ENCODE data around the gene AP4M1.

AP4M1 gene

DNA sequence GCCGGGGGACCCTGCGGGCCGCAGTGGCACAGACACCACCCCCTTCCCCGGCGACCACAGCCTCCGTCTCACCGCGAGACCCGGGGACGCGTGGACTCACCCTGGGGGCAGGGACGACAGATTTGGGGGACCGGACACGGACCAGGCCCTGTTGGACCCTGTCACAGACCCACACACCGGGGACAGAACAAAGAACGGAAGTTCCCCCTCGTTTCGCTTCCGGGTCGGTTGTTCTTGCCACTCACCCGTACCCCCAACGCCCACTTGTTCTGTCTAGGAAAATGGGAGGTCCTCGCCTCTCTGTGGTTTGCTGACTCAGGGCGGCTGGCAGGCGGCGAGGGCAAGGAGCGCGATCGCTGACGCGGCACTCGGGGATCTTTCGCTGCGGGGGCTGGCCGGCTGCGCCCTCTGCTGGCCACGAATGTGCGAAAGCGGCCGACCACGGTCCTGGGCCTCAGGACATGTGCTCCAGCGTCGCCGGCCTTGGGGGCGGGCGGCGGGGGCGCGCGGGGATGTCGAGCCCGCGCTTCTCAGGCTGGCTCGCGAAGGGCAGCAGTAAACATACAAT lies 19.8 kb upstream of the AP4M1 start, which contains the start of gene ZNF3 (continued):
- TF ChIP-seq ZFP41 (tag by site-specific recombination; IDR thresholded peaks at IDR 0.05; ENCODE audit: borderline replicate concordance), result no peak
- TF ChIP-seq ZNF132 (tag by site-specific recombination; IDR thresholded peaks at IDR 0.05; ENCODE audit: borderline replicate concordance), result no peak
- no peak for TF ChIP-seq SETDB1 (IDR thresholded peaks at IDR 0.05; ENCODE audit: insufficient read length, low read length)
- TF ChIP-seq KLF9 (tag by site-specific recombination; IDR thresholded peaks at IDR 0.05; ENCODE audit: low read depth), result peak; percentile 83
- TF ChIP-seq, protein P1, sequence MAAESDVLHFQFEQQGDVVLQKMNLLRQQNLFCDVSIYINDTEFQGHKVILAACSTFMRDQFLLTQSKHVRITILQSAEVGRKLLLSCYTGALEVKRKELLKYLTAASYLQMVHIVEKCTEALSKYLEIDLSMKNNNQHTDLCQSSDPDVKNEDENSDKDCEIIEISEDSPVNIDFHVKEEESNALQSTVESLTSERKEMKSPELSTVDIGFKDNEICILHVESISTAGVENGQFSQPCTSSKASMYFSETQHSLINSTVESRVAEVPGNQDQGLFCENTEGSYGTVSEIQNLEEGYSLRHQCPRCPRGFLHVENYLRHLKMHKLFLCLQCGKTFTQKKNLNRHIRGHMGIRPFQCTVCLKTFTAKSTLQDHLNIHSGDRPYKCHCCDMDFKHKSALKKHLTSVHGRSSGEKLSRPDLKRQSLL (tag by site-specific recombination; IDR thresholded peaks at IDR 0.05), result peak; percentile 84
- no peak for TF ChIP-seq ZNF404 (tag by site-specific recombination; IDR thresholded peaks at IDR 0.05)
- TF ChIP-seq ZBTB20 (tag by site-specific recombination; IDR thresholded peaks at IDR 0.05), result peak; percentile 29; the same call in 1 of the 2 replicates
- TF ChIP-seq, protein P2, sequence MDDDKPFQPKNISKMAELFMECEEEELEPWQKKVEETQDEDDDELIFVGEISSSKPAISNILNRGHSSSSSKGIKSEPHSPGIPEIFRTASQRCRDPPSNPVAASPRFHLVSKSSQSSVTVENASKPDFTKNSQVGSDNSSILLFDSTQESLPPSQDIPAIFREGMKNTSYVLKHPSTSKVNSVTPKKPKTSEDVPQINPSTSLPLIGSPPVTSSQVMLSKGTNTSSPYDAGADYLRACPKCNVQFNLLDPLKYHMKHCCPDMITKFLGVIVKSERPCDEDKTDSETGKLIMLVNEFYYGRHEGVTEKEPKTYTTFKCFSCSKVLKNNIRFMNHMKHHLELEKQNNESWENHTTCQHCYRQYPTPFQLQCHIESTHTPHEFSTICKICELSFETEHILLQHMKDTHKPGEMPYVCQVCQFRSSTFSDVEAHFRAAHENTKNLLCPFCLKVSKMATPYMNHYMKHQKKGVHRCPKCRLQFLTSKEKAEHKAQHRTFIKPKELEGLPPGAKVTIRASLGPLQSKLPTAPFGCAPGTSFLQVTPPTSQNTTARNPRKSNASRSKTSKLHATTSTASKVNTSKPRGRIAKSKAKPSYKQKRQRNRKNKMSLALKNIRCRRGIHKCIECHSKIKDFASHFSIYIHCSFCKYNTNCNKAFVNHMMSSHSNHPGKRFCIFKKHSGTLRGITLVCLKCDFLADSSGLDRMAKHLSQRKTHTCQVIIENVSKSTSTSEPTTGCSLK (tag by site-specific recombination; IDR thresholded peaks at IDR 0.05), result no peak
- no peak for TF ChIP-seq ZNF530 (tag by site-specific recombination; IDR thresholded peaks at IDR 0.05; ENCODE audit: low read depth)
- TF ChIP-seq, protein P3, sequence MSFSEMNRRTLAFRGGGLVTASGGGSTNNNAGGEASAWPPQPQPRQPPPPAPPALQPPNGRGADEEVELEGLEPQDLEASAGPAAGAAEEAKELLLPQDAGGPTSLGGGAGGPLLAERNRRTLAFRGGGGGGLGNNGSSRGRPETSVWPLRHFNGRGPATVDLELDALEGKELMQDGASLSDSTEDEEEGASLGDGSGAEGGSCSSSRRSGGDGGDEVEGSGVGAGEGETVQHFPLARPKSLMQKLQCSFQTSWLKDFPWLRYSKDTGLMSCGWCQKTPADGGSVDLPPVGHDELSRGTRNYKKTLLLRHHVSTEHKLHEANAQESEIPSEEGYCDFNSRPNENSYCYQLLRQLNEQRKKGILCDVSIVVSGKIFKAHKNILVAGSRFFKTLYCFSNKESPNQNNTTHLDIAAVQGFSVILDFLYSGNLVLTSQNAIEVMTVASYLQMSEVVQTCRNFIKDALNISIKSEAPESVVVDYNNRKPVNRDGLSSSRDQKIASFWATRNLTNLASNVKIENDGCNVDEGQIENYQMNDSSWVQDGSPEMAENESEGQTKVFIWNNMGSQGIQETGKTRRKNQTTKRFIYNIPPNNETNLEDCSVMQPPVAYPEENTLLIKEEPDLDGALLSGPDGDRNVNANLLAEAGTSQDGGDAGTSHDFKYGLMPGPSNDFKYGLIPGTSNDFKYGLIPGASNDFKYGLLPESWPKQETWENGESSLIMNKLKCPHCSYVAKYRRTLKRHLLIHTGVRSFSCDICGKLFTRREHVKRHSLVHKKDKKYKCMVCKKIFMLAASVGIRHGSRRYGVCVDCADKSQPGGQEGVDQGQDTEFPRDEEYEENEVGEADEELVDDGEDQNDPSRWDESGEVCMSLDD (tag by site-specific recombination; IDR thresholded peaks at IDR 0.05), result peak; percentile 99
- TF ChIP-seq ZNF211 (tag by site-specific recombination; IDR thresholded peaks at IDR 0.05; ENCODE audit: low read depth), result no peak
- TF ChIP-seq, protein P4, sequence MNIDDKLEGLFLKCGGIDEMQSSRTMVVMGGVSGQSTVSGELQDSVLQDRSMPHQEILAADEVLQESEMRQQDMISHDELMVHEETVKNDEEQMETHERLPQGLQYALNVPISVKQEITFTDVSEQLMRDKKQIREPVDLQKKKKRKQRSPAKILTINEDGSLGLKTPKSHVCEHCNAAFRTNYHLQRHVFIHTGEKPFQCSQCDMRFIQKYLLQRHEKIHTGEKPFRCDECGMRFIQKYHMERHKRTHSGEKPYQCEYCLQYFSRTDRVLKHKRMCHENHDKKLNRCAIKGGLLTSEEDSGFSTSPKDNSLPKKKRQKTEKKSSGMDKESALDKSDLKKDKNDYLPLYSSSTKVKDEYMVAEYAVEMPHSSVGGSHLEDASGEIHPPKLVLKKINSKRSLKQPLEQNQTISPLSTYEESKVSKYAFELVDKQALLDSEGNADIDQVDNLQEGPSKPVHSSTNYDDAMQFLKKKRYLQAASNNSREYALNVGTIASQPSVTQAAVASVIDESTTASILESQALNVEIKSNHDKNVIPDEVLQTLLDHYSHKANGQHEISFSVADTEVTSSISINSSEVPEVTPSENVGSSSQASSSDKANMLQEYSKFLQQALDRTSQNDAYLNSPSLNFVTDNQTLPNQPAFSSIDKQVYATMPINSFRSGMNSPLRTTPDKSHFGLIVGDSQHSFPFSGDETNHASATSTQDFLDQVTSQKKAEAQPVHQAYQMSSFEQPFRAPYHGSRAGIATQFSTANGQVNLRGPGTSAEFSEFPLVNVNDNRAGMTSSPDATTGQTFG (tag by site-specific recombination; IDR thresholded peaks at IDR 0.05; ENCODE audit: borderline replicate concordance), result no peak
- peak; percentile 83 for TF ChIP-seq GLIS1 (tag by site-specific recombination; IDR thresholded peaks at IDR 0.05)
- TF ChIP-seq KLF7 (tag by site-specific recombination; IDR thresholded peaks at IDR 0.05; ENCODE audit: borderline replicate concordance), result no peak
- TF ChIP-seq, protein P5, sequence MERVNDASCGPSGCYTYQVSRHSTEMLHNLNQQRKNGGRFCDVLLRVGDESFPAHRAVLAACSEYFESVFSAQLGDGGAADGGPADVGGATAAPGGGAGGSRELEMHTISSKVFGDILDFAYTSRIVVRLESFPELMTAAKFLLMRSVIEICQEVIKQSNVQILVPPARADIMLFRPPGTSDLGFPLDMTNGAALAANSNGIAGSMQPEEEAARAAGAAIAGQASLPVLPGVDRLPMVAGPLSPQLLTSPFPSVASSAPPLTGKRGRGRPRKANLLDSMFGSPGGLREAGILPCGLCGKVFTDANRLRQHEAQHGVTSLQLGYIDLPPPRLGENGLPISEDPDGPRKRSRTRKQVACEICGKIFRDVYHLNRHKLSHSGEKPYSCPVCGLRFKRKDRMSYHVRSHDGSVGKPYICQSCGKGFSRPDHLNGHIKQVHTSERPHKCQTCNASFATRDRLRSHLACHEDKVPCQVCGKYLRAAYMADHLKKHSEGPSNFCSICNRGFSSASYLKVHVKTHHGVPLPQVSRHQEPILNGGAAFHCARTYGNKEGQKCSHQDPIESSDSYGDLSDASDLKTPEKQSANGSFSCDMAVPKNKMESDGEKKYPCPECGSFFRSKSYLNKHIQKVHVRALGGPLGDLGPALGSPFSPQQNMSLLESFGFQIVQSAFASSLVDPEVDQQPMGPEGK (tag by site-specific recombination; IDR thresholded peaks at IDR 0.05), result peak; percentile 95
- peak; percentile 96 for TF ChIP-seq ZNF501 (tag by site-specific recombination; IDR thresholded peaks at IDR 0.05)
- peak; percentile 71 for TF ChIP-seq ZNF394 (tag by site-specific recombination; IDR thresholded peaks at IDR 0.05; ENCODE audit: borderline replicate concordance)
- TF ChIP-seq ZNF561 (tag by site-specific recombination; IDR thresholded peaks at IDR 0.05; ENCODE audit: borderline replicate concordance), result peak; percentile 81; the same call in 1 of the 2 replicates
- no peak for TF ChIP-seq ZNF202 (tag by site-specific recombination; IDR thresholded peaks at IDR 0.05; ENCODE audit: borderline replicate concordance)
- TF ChIP-seq ZNF10 (tag by site-specific recombination; IDR thresholded peaks at IDR 0.05), result peak; percentile 67
- TF ChIP-seq ZNF223 (tag by site-specific recombination; IDR thresholded peaks at IDR 0.05), result no peak
- no peak for TF ChIP-seq ZNF791 (tag by site-specific recombination; IDR thresholded peaks at IDR 0.05)
- peak; percentile 85; the same call in 1 of the 2 replicates for TF ChIP-seq ZNF391 (tag by site-specific recombination; IDR thresholded peaks at IDR 0.05; ENCODE audit: borderline replicate concordance, low read depth)
- TF ChIP-seq ZNF169 (tag by site-specific recombination; IDR thresholded peaks at IDR 0.05), result no peak
- TF ChIP-seq, protein P6, sequence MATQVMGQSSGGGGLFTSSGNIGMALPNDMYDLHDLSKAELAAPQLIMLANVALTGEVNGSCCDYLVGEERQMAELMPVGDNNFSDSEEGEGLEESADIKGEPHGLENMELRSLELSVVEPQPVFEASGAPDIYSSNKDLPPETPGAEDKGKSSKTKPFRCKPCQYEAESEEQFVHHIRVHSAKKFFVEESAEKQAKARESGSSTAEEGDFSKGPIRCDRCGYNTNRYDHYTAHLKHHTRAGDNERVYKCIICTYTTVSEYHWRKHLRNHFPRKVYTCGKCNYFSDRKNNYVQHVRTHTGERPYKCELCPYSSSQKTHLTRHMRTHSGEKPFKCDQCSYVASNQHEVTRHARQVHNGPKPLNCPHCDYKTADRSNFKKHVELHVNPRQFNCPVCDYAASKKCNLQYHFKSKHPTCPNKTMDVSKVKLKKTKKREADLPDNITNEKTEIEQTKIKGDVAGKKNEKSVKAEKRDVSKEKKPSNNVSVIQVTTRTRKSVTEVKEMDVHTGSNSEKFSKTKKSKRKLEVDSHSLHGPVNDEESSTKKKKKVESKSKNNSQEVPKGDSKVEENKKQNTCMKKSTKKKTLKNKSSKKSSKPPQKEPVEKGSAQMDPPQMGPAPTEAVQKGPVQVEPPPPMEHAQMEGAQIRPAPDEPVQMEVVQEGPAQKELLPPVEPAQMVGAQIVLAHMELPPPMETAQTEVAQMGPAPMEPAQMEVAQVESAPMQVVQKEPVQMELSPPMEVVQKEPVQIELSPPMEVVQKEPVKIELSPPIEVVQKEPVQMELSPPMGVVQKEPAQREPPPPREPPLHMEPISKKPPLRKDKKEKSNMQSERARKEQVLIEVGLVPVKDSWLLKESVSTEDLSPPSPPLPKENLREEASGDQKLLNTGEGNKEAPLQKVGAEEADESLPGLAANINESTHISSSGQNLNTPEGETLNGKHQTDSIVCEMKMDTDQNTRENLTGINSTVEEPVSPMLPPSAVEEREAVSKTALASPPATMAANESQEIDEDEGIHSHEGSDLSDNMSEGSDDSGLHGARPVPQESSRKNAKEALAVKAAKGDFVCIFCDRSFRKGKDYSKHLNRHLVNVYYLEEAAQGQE (tag by site-specific recombination; IDR thresholded peaks at IDR 0.05), result peak; percentile 49
